Measurements from ENCODE around the gene WWC1.

DNA sequence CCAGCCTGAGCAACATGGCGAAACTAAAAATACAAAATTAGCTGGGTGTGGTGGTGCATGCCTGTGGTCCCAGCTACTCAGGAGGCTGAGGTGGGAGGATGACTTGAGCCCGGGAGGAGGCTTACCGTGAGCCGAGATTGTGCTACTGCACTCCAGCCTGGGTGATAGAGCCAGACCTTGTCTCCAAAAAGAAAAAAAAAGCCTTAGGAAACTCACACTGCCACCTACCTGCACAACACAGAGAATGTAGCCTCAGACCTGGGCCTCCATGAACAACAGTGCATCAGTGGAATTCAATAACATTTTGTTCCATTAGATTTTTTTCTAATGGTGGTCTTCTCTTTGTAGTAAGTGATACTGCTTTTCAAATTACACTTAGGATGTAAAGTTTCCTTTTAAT, 131.0 kb downstream of the WWC1 start:
- TF ChIP-seq GATA2 (IDR thresholded peaks at IDR 0.05; ENCODE audit: low read depth, low read length) (no peak), GATA3 (IDR thresholded peaks at IDR 0.05; ENCODE audit: low read depth, low read length) (no peak)

Measured in SH-SY5Y (cell line).